GM12872 (cell line): ENCODE measurements around the gene PASD1.

ENCODE experiments used
- CTCF ChIP-seq: IDR thresholded peaks from 3 replicates; pipeline ENCODE4 v1.5.1; 2011; ENCODE audit warnings: low read depth, mild to moderate bottlenecking, low read length, moderate library complexity; ENCODE audit not compliant: insufficient read depth

Gene PASD1

GRCh38 chrX:151538190-151539122 is 25.0 kb upstream of the PASD1 start:
- no peak for TF ChIP-seq CTCF

GRCh38 chrX:151543706-151544105 is 19.8 kb upstream of the PASD1 start:
- no peak for TF ChIP-seq CTCF

DNA sequence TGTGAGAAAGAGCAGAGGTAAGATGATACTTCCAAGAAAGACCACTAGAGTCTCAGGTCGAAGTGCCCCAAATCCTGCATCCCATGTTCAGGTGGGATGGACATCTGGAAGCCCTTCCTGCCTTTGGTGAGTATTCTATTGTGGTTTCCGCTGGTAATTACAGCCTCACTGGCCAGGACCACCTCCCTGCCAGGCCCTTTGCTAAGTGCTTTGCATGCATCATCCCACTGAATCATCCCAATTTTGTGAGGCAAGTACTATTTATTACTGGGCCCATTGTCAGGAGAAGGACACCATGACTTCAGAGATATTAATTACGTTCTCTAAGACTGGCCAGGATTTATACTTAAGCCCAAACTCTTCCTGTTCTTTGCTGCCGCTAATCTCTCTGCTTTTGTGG is 10.7 kb upstream of the PASD1 start:
- TF ChIP-seq CTCF, result no peak

DNA sequence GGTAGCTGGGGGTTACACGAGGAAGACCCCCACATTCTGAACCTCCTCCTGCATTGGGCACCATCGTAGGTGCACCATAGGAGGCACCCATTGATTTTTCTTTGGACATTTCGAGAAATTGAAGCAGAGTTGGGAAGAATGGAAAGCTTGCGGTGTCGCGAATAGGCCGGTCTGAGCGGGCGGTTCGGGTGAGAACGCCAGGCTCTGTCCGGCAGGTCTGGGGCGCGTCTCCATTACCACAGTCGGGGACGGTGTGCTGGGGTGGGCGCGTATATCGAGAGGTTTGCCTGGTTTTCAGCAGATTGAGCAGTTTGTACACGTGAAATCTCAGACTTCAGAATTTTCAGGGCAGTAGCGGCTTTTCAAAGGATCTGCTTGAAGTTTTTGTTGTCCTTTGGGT is 560 bp downstream of the PASD1 start:
- no peak for TF ChIP-seq CTCF

DNA sequence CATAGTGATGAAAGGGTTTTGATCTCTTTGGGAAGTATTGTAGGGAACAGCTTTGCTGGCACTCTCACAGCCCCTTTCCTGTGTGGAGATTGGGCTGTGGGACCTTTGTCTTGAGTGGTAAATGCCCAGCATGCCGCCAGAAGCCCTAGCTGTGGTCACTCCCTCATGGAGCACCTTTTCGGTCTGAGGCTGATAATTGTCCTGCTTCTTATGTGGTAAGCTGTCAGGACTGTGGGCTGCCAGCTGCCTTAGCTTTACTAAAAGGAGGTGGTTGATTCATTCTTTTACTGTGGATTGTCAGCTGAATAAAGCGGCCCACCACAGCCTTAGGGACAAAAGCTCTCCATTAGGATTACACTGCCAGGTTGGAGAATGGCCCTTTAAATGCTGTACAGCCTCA is 7.1 kb downstream of the PASD1 start:
- no peak for TF ChIP-seq CTCF

DNA sequence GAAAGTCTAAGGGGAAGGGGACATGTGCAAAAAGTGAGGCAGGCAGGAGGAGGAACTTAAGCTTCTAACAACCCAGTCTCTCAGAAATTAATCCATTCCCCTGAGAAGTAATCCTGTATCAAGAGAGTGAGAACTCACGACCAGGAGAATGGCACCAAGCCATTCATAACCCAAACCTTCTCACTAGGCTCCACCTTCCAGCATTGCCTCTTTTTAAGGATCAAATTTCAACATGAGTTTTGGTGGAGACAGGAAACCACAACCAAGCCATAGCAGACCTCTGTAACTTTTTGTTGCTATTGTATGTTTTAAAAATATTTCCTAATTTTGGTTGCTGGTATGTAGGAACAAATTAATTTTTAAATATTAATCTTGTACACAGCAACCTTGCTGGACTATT is 32.8 kb downstream of the PASD1 start:
- TF ChIP-seq CTCF, result no peak

DNA sequence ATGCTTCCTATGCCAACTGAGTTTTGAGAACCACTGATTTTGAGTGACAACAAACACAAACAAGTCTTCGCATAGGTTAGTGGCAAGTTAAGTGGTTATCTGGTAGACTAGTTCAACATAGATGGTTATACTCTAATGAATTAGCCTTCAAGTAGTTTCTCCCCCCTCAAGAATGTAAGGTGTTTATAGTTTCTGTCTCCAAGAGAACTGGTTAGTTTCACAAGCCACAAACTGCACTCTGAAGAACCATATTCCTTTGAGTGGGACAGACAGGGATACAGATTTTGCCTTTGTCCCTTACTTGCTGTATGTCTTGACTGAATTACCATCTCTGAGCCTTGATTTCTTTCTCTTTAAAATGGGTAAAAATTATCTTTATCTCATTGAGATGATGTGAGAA is 41.5 kb downstream of the PASD1 start:
- TF ChIP-seq CTCF, result no peak
